ENCODE results near the gene FASTKD2.

Gene FASTKD2

DNA sequence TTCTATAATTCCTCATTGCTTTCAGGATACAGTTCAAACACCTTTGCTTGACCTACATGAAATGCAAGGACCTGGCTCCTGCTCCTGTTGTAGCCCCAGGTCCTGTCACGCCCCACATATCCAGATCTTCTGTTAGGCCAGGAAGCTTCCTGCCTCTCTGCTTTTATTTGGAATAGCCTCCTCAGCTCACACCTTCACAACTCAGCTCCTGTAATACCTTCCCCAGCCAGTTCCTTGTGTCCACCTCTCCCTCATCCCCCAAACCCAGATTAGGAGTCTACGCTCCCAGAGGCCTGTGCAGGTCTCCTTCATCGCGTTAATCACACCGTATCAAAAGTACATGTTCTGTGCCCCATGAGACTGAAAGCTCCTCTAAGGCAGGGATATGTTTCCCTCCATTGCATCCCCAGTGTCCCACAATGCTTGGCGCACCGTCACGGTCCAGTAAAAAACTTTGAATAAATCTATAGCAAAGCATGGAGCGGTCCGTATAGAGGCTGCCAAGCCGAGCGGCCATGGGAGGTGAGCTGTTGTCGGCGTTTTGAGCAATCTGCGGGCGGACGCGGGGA lies 649 bp upstream of the FASTKD2 start:
- peaks cover 1% of the 10 kb centered on the region for H3K79me1 ChIP-seq (ENCODE audit: low read depth, low read length)
- H3K18ac ChIP-seq (ENCODE audit: low read length), result peak overlapping the region; percentile 61
- no peak for DNase-seq (ENCODE audit: low spot score)
- no peak overlapping the region for H4K91ac ChIP-seq (ENCODE audit: low read depth, low read length, poor library complexity)
- H3K23ac ChIP-seq (ENCODE audit: low read depth, low read length, poor library complexity), result no peak overlapping the region
- no peak overlapping the region for H3K27ac ChIP-seq (replicated peaks; ENCODE audit: low read length)
- no peak overlapping the region for H3K4ac ChIP-seq (ENCODE audit: low read length)
- H2BK5ac ChIP-seq (ENCODE audit: low read length), result no peak overlapping the region
- H2BK15ac ChIP-seq (ENCODE audit: low read length), result no peak overlapping the region
- no peaks in the 10 kb centered on the region for H3K9me3 ChIP-seq (replicated peaks in 1 of 2; ENCODE audit: control insufficient read depth in 2 of 2, insufficient read depth in 1 of 2, low read depth in 1 of 2, low read length in 2 of 2)
- H2AFZ ChIP-seq (ENCODE audit: low read length), result peak overlapping the region; percentile 95
- H3K36me3 ChIP-seq (replicated peaks in 1 of 2; ENCODE audit: control insufficient read depth in 2 of 2, insufficient read depth in 2 of 2, low read length in 2 of 2), result peaks cover 5 to 33% of the 10 kb centered on the region in 2 donors
- no peaks in the 10 kb centered on the region for H3K4me1 ChIP-seq (ENCODE audit: control insufficient read depth in 2 of 2, insufficient read depth in 1 of 2, low read depth in 1 of 2, low read length in 2 of 2)
- H2BK12ac ChIP-seq (ENCODE audit: low read length), result no peak overlapping the region
- peak overlapping the region; percentile 75 for H3K4me2 ChIP-seq (ENCODE audit: insufficient read depth, low read length, poor library complexity, severe bottlenecking)
- H2AK5ac ChIP-seq (ENCODE audit: low read depth, low read length), result no peak overlapping the region
- peak overlapping the region; percentile 90 to 98 for H3K4me3 ChIP-seq (ENCODE audit: low read length in 2 of 2)
- WGBS, 2 donors (ENCODE audit: extremely low coverage in 2 of 2, insufficient read length in 2 of 2, insufficient replicate concordance in 1 of 2), result no CpG with 5 or more reads among the region's 18 CpGs
- H3K27me3 ChIP-seq (ENCODE audit: control insufficient read depth in 3 of 3, insufficient read depth in 3 of 3, low read depth in 1 of 3, low read length in 3 of 3), result no peaks in the 10 kb centered on the region
- no peak overlapping the region for H2BK120ac ChIP-seq (ENCODE audit: low read depth, low read length)
- no peak overlapping the region for H3K14ac ChIP-seq (ENCODE audit: low read length)
- H4K8ac ChIP-seq (ENCODE audit: low read depth, low read length), result no peak overlapping the region
- no peak overlapping the region for H3K9ac ChIP-seq (ENCODE audit: low read depth, low read length, poor library complexity)

GRCh38 chr2:206766057-206766930 lies 888 bp downstream of the FASTKD2 start:
- whole genome bisulfite sequencing, 2 donors (ENCODE audit: extremely low coverage in 2 of 2, insufficient read length in 2 of 2, insufficient replicate concordance in 1 of 2), result no CpG with 5 or more reads among the region's 12 CpGs
- H3K9ac ChIP-seq (ENCODE audit: low read depth, low read length, poor library complexity), result no peak overlapping the region
- no peak for DNase-seq (ENCODE audit: low spot score)

GRCh38 chr2:206774871-206775270 lies 9.5 kb downstream of the FASTKD2 start:
- Histone ChIP-seq H2BK15ac (ENCODE audit: low read length) (no peak overlapping the region), H3K36me3 (replicated peaks in 1 of 2; ENCODE audit: control insufficient read depth in 2 of 2, insufficient read depth in 2 of 2, low read length in 2 of 2) (peaks cover 6 to 97% of the 10 kb centered on the region in 2 donors), H3K9me3 (replicated peaks in 1 of 2; ENCODE audit: control insufficient read depth in 2 of 2, insufficient read depth in 1 of 2, low read depth in 1 of 2, low read length in 2 of 2) (peaks cover 4 to 42% of the 10 kb centered on the region in 2 donors), H3K9ac (ENCODE audit: low read depth, low read length, poor library complexity) (no peak overlapping the region), H3K4me3 (ENCODE audit: low read length in 2 of 2) (no peak overlapping the region), H2BK12ac (ENCODE audit: low read length) (no peak overlapping the region), H3K18ac (ENCODE audit: low read length) (no peak overlapping the region), H3K27ac (replicated peaks; ENCODE audit: low read length) (no peak overlapping the region), H2BK5ac (ENCODE audit: low read length) (no peak overlapping the region), H3K14ac (ENCODE audit: low read length) (no peak overlapping the region), H4K8ac (ENCODE audit: low read depth, low read length) (no peak overlapping the region), H2AFZ (ENCODE audit: low read length) (no peak overlapping the region), H2BK120ac (ENCODE audit: low read depth, low read length) (no peak overlapping the region), H3K79me1 (ENCODE audit: low read depth, low read length) (no peaks in the 10 kb centered on the region), H2AK5ac (ENCODE audit: low read depth, low read length) (no peak overlapping the region), H3K4me1 (ENCODE audit: control insufficient read depth in 2 of 2, insufficient read depth in 1 of 2, low read depth in 1 of 2, low read length in 2 of 2) (no peaks in the 10 kb centered on the region), H3K23ac (ENCODE audit: low read depth, low read length, poor library complexity) (no peak overlapping the region), H3K4ac (ENCODE audit: low read length) (no peak overlapping the region), H3K27me3 (ENCODE audit: control insufficient read depth in 3 of 3, insufficient read depth in 3 of 3, low read depth in 1 of 3, low read length in 3 of 3) (no peaks in the 10 kb centered on the region), H3K4me2 (ENCODE audit: insufficient read depth, low read length, poor library complexity, severe bottlenecking) (no peak overlapping the region), H4K91ac (ENCODE audit: low read depth, low read length, poor library complexity) (no peak overlapping the region)
- no peak for DNase-seq (ENCODE audit: low spot score)
- no CpG with 5 or more reads among the region's 1 CpG for WGBS, 2 donors (ENCODE audit: extremely low coverage in 2 of 2, insufficient read length in 2 of 2, insufficient replicate concordance in 1 of 2)

More at GRCh38 chr2:206766057-206766930, 888 bp downstream of the FASTKD2 start:
- Histone ChIP-seq H2BK120ac (ENCODE audit: low read depth, low read length) (no peak overlapping the region), H3K14ac (ENCODE audit: low read length) (no peak overlapping the region), H2BK12ac (ENCODE audit: low read length) (no peak overlapping the region), H3K23ac (ENCODE audit: low read depth, low read length, poor library complexity) (no peak overlapping the region), H2BK15ac (ENCODE audit: low read length) (no peak overlapping the region), H2BK5ac (ENCODE audit: low read length) (no peak overlapping the region), H3K4me2 (ENCODE audit: insufficient read depth, low read length, poor library complexity, severe bottlenecking) (peak overlapping the region; percentile 75), H3K27me3 (ENCODE audit: control insufficient read depth in 3 of 3, insufficient read depth in 3 of 3, low read depth in 1 of 3, low read length in 3 of 3) (no peaks in the 10 kb centered on the region), H4K8ac (ENCODE audit: low read depth, low read length) (no peak overlapping the region), H3K4ac (ENCODE audit: low read length) (no peak overlapping the region), H2AFZ (ENCODE audit: low read length) (peak overlapping the region; percentile 95), H3K9me3 (replicated peaks in 1 of 2; ENCODE audit: control insufficient read depth in 2 of 2, insufficient read depth in 1 of 2, low read depth in 1 of 2, low read length in 2 of 2) (no peaks in the 10 kb centered on the region), H3K27ac (replicated peaks; ENCODE audit: low read length) (no peak overlapping the region), H4K91ac (ENCODE audit: low read depth, low read length, poor library complexity) (no peak overlapping the region), H3K18ac (ENCODE audit: low read length) (no peak overlapping the region), H3K4me3 (ENCODE audit: low read length in 2 of 2) (peak overlapping the region; percentile 90 to 98), H3K36me3 (replicated peaks in 1 of 2; ENCODE audit: control insufficient read depth in 2 of 2, insufficient read depth in 2 of 2, low read length in 2 of 2) (peaks cover 5 to 46% of the 10 kb centered on the region in 2 donors), H3K4me1 (ENCODE audit: control insufficient read depth in 2 of 2, insufficient read depth in 1 of 2, low read depth in 1 of 2, low read length in 2 of 2) (no peaks in the 10 kb centered on the region), H2AK5ac (ENCODE audit: low read depth, low read length) (no peak overlapping the region), H3K79me1 (ENCODE audit: low read depth, low read length) (peaks cover 1% of the 10 kb centered on the region)

DNA sequence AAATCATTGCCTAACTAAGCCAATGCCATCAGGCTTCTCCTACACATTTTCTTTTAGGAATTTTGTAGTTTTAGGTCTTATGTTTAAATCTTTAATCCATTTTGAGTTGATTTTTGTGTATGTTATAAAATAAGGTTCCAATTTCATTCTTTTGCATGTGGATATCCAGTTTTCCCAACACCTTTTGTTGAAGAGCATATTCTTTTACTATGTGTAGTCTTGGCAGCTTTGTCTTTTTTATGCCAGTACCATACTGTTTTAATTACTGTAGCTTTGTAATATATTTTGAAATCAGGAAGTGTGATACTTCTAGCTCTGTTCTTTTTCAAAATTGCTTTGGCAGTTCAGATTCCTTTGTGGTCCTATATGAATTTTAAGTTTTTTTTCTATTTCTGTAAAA lies 11.0 kb downstream of the FASTKD2 start:
- Histone ChIP-seq H4K91ac (ENCODE audit: low read depth, low read length, poor library complexity) (no peak overlapping the region), H2AK5ac (ENCODE audit: low read depth, low read length) (no peak overlapping the region), H3K9me3 (replicated peaks in 1 of 2; ENCODE audit: control insufficient read depth in 2 of 2, insufficient read depth in 1 of 2, low read depth in 1 of 2, low read length in 2 of 2) (peaks cover 4 to 53% of the 10 kb centered on the region in 2 donors), H3K23ac (ENCODE audit: low read depth, low read length, poor library complexity) (no peak overlapping the region), H4K8ac (ENCODE audit: low read depth, low read length) (no peak overlapping the region), H3K4me1 (ENCODE audit: control insufficient read depth in 2 of 2, insufficient read depth in 1 of 2, low read depth in 1 of 2, low read length in 2 of 2) (no peaks in the 10 kb centered on the region), H2BK12ac (ENCODE audit: low read length) (no peak overlapping the region), H3K27me3 (ENCODE audit: control insufficient read depth in 3 of 3, insufficient read depth in 3 of 3, low read depth in 1 of 3, low read length in 3 of 3) (no peaks in the 10 kb centered on the region), H3K4me3 (ENCODE audit: low read length in 2 of 2) (no peak overlapping the region), H3K14ac (ENCODE audit: low read length) (no peak overlapping the region), H3K36me3 (replicated peaks in 1 of 2; ENCODE audit: control insufficient read depth in 2 of 2, insufficient read depth in 2 of 2, low read length in 2 of 2) (peaks cover 6 to 96% of the 10 kb centered on the region in 2 donors), H2BK15ac (ENCODE audit: low read length) (no peak overlapping the region), H3K79me1 (ENCODE audit: low read depth, low read length) (no peaks in the 10 kb centered on the region), H3K4ac (ENCODE audit: low read length) (no peak overlapping the region), H3K4me2 (ENCODE audit: insufficient read depth, low read length, poor library complexity, severe bottlenecking) (no peak overlapping the region), H3K9ac (ENCODE audit: low read depth, low read length, poor library complexity) (no peak overlapping the region), H3K18ac (ENCODE audit: low read length) (no peak overlapping the region), H3K27ac (replicated peaks; ENCODE audit: low read length) (no peak overlapping the region), H2BK120ac (ENCODE audit: low read depth, low read length) (no peak overlapping the region), H2AFZ (ENCODE audit: low read length) (no peak overlapping the region), H2BK5ac (ENCODE audit: low read length) (no peak overlapping the region)
- DNase-seq (ENCODE audit: low spot score), result no peak

Data from neuronal stem cell (in vitro differentiated cells).